ENCODE measurements around the gene KRTAP9-7. TPM values are rescaled to one million over a fixed set of nuclear protein-coding genes. Genes with fewer than 3 reads are reported as not detected.
"Not testable (repeated sequence)": the region's sequence is repeated elsewhere in the genome, so short reads cannot be mapped to it uniquely, and the experiment has no call there.

The KRTAP9-7 gene, protein sequence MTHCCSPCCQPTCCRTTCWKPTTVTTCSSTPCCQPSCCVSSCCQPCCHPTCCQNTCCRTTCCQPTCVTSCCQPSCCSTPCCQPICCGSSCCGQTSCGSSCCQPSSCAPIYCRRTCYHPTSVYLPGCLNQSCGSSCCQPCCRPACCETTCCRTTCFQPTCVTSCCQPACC
- polyA plus RNA-seq (2012; ENCODE audit: low read depth, missing spikeins), result not detected

DNA sequence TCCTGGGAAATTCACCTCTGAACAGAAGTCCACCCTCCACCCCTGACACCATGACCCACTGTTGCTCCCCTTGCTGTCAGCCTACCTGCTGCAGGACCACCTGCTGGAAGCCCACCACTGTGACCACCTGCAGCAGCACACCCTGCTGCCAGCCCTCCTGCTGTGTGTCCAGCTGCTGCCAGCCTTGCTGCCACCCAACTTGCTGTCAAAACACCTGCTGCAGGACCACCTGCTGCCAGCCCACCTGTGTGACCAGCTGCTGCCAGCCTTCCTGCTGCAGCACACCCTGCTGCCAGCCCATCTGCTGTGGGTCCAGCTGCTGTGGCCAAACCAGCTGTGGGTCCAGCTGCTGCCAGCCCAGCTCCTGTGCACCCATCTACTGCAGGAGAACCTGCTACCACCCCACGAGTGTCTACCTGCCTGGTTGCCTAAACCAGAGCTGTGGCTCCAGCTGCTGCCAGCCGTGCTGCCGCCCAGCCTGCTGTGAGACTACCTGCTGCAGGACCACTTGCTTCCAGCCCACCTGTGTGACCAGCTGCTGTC is at the start of gene KRTAP9-7:
Gene KRTAP9-7 (plus strand): TSS at position 51 of the 543 bp plus-strand sequence. CDS start 0 bp downstream, at position 51.
- FAIRE-seq, result not testable (repeated sequence)

GRCh38 chr17:41226051-41226450 is 49.4 kb upstream of the KRTAP9-7 start:
- TF ChIP-seq SPI1 (IDR thresholded peaks at IDR 0.05; ENCODE audit: low read depth, low read length), result no peak
- TF ChIP-seq POU2F2 (IDR thresholded peaks at IDR 0.05; ENCODE audit: low read depth, low read length), result no peak
- no peak for TF ChIP-seq POLR2A (IDR thresholded peaks at IDR 0.05; ENCODE audit: low read depth, low read length)
- TF ChIP-seq TAF1 (IDR thresholded peaks at IDR 0.05; ENCODE audit: low read depth, low read length), result no peak
- no peak for TF ChIP-seq PAX5 (IDR thresholded peaks at IDR 0.05; ENCODE audit: insufficient read depth, low read length, severe bottlenecking)
- TF ChIP-seq POLR2AphosphoS5 (IDR thresholded peaks at IDR 0.05; ENCODE audit: low read depth, low read length), result no peak
- FAIRE-seq (no peak), DNase-seq (ENCODE audit: insufficient read length, low spot score) (no peak)

More for the DNA sequence above, at the start of gene KRTAP9-7:
- DNase-seq (ENCODE audit: insufficient read length, low spot score), result not testable (repeated sequence)

DNA sequence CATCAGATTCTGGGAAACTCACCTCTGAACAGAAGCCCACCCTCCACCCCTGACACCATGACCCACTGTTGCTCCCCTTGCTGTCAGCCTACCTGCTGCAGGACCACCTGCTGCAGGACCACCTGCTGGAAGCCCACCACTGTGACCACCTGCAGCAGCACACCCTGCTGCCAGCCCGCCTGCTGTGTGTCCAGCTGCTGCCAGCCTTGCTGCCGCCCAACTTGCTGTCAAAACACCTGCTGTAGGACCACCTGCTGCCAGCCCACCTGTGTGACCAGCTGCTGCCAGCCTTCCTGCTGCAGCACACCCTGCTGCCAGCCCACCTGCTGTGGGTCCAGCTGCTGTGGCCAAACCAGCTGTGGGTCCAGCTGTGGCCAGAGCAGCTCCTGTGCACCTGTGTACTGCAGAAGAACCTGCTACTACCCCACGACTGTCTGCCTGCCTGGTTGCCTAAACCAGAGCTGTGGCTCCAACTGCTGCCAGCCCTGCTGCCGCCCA is 48.9 kb upstream of the KRTAP9-7 start, which contains the start of gene KRTAP9-2:
Gene KRTAP9-2 (plus strand): TSS at position 51 of the 498 bp plus-strand sequence. CDS start 7 bp downstream, at position 58.
- not testable (repeated sequence) for FAIRE-seq

GRCh38 chr17:41230094-41230493 is 45.4 kb upstream of the KRTAP9-7 start:
- TF ChIP-seq SPI1 (IDR thresholded peaks at IDR 0.05; ENCODE audit: low read depth, low read length) (no peak), PAX5 (IDR thresholded peaks at IDR 0.05; ENCODE audit: insufficient read depth, low read length, severe bottlenecking) (no peak), TAF1 (IDR thresholded peaks at IDR 0.05; ENCODE audit: low read depth, low read length) (no peak), POLR2A (IDR thresholded peaks at IDR 0.05; ENCODE audit: low read depth, low read length) (no peak), POU2F2 (IDR thresholded peaks at IDR 0.05; ENCODE audit: low read depth, low read length) (no peak), POLR2AphosphoS5 (IDR thresholded peaks at IDR 0.05; ENCODE audit: low read depth, low read length) (no peak)
- DNase-seq (ENCODE audit: insufficient read length, low spot score), result no peak
- FAIRE-seq, result no peak

More for the DNA sequence above, 48.9 kb upstream of the KRTAP9-7 start, which contains the start of gene KRTAP9-2:
- not testable (repeated sequence) for DNase-seq (ENCODE audit: insufficient read length, low spot score)

DNA sequence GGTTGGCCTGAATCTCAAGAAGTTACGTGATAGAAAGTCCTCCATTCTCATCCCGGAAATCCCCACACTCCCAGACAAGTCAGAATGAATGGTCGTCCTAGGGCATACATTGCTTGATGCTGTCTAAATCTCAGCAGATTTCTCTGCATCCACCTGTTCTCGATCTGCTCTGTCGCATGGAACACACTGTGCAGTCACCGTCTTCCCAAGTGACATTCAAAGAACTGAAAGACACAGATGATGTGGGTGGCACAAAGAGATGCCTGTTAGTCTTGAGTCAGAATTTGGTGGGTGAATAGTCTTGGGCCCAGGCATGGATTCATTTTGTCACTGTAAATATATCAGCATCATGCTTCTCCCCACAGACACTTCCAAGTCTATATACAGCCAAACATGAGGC is 43.8 kb upstream of the KRTAP9-7 start:
- FAIRE-seq, result no peak

DNA sequence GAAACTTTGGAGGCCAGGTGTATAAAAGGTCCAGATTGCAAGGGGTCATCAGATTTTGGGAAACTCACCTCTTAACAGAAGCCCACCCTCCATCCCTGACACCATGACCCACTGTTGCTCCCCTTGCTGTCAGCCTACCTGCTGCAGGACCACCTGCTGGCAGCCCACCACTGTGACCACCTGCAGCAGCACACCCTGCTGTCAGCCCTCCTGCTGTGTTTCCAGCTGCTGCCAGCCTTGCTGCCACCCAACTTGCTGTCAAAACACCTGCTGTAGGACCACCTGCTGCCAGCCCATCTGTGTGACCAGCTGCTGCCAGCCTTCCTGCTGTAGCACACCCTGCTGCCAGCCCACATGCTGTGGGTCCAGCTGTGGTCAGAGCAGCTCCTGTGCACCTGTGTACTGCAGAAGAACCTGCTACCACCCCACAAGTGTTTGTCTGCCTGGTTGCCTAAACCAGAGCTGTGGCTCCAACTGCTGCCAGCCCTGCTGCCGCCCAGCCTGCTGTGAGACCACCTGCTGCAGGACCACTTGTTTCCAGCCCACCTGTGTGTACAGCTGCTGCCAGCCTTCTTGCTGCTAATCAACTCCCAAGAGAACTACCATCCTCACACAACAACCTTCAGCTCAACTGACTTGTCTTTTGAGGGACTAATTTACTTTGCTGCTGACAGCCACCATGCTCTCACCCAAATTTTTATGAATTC is 42.9 kb upstream of the KRTAP9-7 start, which contains the start of gene KRTAP9-3:
Gene KRTAP9-3 (plus strand): TSS at position 51 of the 707 bp plus-strand sequence. CDS start 53 bp downstream, at position 104.
- DNase-seq (ENCODE audit: insufficient read length, low spot score); FAIRE-seq: not testable (repeated sequence)

More for the DNA sequence above, 43.8 kb upstream of the KRTAP9-7 start:
- no peak for TF ChIP-seq POU2F2 (IDR thresholded peaks at IDR 0.05; ENCODE audit: low read depth, low read length)
- TF ChIP-seq PAX5 (IDR thresholded peaks at IDR 0.05; ENCODE audit: insufficient read depth, low read length, severe bottlenecking), result no peak
- no peak for TF ChIP-seq POLR2A (IDR thresholded peaks at IDR 0.05; ENCODE audit: low read depth, low read length)
- no peak for TF ChIP-seq SPI1 (IDR thresholded peaks at IDR 0.05; ENCODE audit: low read depth, low read length)
- TF ChIP-seq TAF1 (IDR thresholded peaks at IDR 0.05; ENCODE audit: low read depth, low read length), result no peak
- TF ChIP-seq POLR2AphosphoS5 (IDR thresholded peaks at IDR 0.05; ENCODE audit: low read depth, low read length), result no peak
- no peak for DNase-seq (ENCODE audit: insufficient read length, low spot score)

- FAIRE-seq; DNase-seq (ENCODE audit: insufficient read length, low spot score): not testable (repeated sequence)
Observed at GRCh38 chr17:41237116-41237515, 38.4 kb upstream of the KRTAP9-7 start.

DNA sequence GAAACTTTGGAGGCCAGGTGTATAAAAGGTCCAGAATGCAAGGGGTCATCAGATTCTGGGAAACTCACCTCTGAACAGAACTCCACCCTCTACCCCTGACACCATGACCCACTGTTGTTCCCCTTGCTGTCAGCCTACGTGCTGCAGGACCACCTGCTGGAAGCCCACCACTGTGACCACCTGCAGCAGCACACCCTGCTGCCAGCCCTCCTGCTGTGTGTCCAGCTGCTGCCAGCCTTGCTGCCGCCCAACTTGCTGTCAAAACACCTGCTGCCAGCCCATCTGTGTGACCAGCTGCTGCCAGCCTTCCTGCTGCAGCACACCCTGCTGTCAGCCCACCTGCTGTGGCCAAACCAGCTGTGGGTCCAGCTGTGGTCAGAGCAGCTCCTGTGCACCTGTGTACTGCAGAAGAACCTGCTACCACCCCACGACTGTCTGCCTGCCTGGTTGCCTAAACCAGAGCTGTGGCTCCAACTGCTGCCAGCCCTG is 37.5 kb upstream of the KRTAP9-7 start, which contains the start of gene KRTAP9-8:
Gene KRTAP9-8 (plus strand): TSS at position 51 of the 489 bp plus-strand sequence. CDS start 53 bp downstream, at position 104.
- DNase-seq (ENCODE audit: insufficient read length, low spot score); FAIRE-seq: not testable (repeated sequence)

DNA sequence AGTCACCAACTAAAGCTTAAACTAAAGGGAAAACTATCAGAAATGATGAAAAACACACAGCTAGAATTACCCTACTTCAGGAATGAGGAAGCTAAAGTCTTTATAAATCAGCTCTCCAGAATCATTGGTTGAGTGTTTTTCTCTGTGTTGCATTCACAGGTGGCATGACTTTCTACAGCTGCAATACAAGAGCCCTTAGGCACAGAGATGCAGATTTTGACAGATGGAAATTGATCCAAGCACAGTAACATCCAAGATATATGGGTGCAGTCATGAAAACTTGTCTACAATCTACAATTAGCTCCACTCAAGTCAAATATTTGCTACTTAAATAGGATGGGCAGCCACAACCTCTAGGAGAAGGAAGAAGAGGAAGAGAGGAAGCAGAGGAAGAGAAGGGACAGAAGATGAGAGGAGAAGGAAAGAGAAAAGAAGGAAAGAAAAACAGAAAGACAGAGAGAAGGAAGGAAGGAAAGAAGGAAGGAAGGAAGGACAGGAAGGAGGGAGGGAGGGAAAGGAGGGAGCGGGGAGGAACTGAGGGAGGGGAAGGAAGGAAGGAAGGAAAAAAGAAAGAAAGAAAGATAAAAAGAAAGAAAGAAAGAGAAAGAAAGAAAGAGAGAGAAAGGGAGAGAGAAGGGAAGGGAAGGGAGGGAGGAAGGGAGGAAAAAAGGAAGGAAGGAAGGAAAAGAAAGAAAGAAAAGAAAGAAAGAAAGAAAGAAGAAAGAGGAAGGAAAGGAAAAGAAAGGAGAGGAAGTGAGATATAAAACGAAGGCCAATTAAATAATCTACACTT is 28.3 kb upstream of the KRTAP9-7 start:
- FAIRE-seq, result not testable (repeated sequence)

DNA sequence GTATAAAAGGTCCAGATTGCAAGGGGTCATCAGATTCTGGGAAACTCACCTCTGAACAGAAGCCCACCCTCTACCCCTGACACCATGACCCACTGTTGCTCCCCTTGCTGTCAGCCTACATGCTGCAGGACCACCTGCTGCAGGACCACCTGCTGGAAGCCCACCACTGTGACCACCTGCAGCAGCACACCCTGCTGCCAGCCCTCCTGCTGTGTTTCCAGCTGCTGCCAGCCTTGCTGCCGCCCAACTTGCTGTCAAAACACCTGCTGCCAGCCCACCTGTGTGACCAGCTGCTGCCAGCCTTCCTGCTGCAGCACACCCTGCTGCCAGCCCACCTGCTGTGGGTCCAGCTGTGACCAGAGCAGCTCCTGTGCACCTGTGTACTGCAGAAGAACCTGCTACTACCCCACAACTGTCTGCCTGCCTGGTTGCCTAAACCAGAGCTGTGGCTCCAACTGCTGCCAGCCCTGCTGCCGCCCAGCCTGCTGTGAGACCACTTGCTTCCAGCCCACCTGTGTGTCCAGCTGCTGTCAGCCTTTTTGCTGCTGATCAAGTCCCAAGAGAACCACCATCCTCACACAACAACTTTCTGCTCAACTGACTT is 25.8 kb upstream of the KRTAP9-7 start, which contains the start of gene KRTAP9-4:
Gene KRTAP9-4 (plus strand): TSS at position 51 of the 604 bp plus-strand sequence. CDS start 34 bp downstream, at position 85.
- not testable (repeated sequence) for DNase-seq (ENCODE audit: insufficient read length, low spot score); FAIRE-seq

More for the DNA sequence above, 28.3 kb upstream of the KRTAP9-7 start:
- DNase-seq (ENCODE audit: insufficient read length, low spot score), result not testable (repeated sequence)

Measured in GM12891 (cell line).